CD4-positive, alpha-beta T cell treated with Interleukin-10 for 1 hour (primary cell): ENCODE measurements around the gene IRF9.
A peak's percentile ranks its signal among the peaks of the same experiment; 100 is the strongest.

ENCODE experiments used
- DNase-seq: peaks from one replicate; pipeline ENCODE4 v3.0.0-alpha.2; 2020

Gene IRF9

GRCh38 chr14:24178399-24179178 lies 17.5 kb downstream of the IRF9 start:
- DNase-seq = no peak

GRCh38 chr14:24179294-24179960 lies 18.4 kb downstream of the IRF9 start:
- no peak for DNase-seq

GRCh38 chr14:24179961-24180796 lies 19.1 kb downstream of the IRF9 start:
- DNase-seq = no peak

- no peak for DNase-seq
Observed at GRCh38 chr14:24181371-24182077, 20.5 kb downstream of the IRF9 start.

GRCh38 chr14:24182110-24182882 lies 21.2 kb downstream of the IRF9 start:
- no peak for DNase-seq

GRCh38 chr14:24183014-24183481 lies 22.0 kb downstream of the IRF9 start:
- no peak for DNase-seq

GRCh38 chr14:24184104-24184970 lies 23.3 kb downstream of the IRF9 start:
- no peak for DNase-seq

GRCh38 chr14:24185026-24185425 lies 24.0 kb downstream of the IRF9 start:
- DNase-seq = no peak

- DNase-seq = no peak
Observed at GRCh38 chr14:24185741-24186140, 24.7 kb downstream of the IRF9 start.

GRCh38 chr14:24186831-24187538 lies 25.9 kb downstream of the IRF9 start:
- DNase-seq = no peak

GRCh38 chr14:24187539-24187915 lies 26.5 kb downstream of the IRF9 start:
- no peak for DNase-seq

GRCh38 chr14:24188251-24189058 lies 27.4 kb downstream of the IRF9 start, which contains the start of gene IPO4:
IPO4 (minus strand) TSS chr14:24188816; CDS start chr14:24188787, 29 bp downstream.
- DNase-seq = peak; percentile 97

GRCh38 chr14:24189059-24189375 lies 28.0 kb downstream of the IRF9 start:
- DNase-seq = no peak

- DNase-seq = no peak
Observed at GRCh38 chr14:24189460-24189859, 28.4 kb downstream of the IRF9 start.

GRCh38 chr14:24190416-24190815 lies 29.4 kb downstream of the IRF9 start:
- DNase-seq = no peak

- no peak for DNase-seq
Observed at GRCh38 chr14:24192933-24193332, 31.9 kb downstream of the IRF9 start.

GRCh38 chr14:24194186-24194872 lies 33.3 kb downstream of the IRF9 start:
- no peak for DNase-seq

GRCh38 chr14:24194873-24195185 lies 33.8 kb downstream of the IRF9 start:
- no peak for DNase-seq
